CD4-positive, CD25-positive, alpha-beta regulatory T cell (primary cell): ENCODE results near the gene FAM118B. TPM values are rescaled to one million over a fixed set of nuclear protein-coding genes. Genes with fewer than 3 reads are reported as not detected.
A peak's percentile ranks its signal among the peaks of the same experiment; 100 is the strongest.

Experiments
- ATAC-seq, 2 donors: fragments of 150-1000 bp; cut with Tn5 transposase; one replicate each; pipeline ENCODE4 v1.10.0; 2021; ENCODE audit warnings: low read depth in 2 of 2, moderate number of reproducible peaks in 2 of 2, moderate library complexity in 1 of 2
- DNase-seq, 3 donors: peaks; one replicate each; pipeline versions ENCODE4 v3.0.0 to v3.0.0-alpha.2; 2012 to 2022; ENCODE audit warnings: mixed read lengths in 1 of 3
- H3K27ac ChIP-seq: one replicate; pipeline ENCODE4 v1.7.0; 2013; ENCODE audit warnings: mild to moderate bottlenecking, low read length; ENCODE audit not compliant: insufficient read depth, poor library complexity, severe bottlenecking
- H3K27me3 ChIP-seq: one replicate; pipeline ENCODE4 v1.7.0; 2013; ENCODE audit warnings: low read length; ENCODE audit not compliant: control insufficient read depth, insufficient read depth
- H3K36me3 ChIP-seq: one replicate; pipeline ENCODE4 v1.7.0; 2013; ENCODE audit warnings: mild to moderate bottlenecking, low read length, moderate library complexity; ENCODE audit not compliant: control insufficient read depth, insufficient read depth
- H3K4me1 ChIP-seq: 2 replicates; pipeline ENCODE4 v1.7.0; 2013; ENCODE audit warnings: mild to moderate bottlenecking, low read length; ENCODE audit not compliant: insufficient read depth, control insufficient read depth, poor library complexity, severe bottlenecking
- H3K4me3 ChIP-seq: one replicate; pipeline ENCODE4 v1.7.0; 2013; ENCODE audit warnings: low read depth, mild to moderate bottlenecking, low read length, moderate library complexity
- H3K9me3 ChIP-seq, 2 experiments: 1 replicate in 1 of 2; 2 replicates in 1 of 2; pipeline ENCODE4 v1.7.0; 2013; ENCODE audit warnings: low read length in 2 of 2, mild to moderate bottlenecking in 1 of 2, moderate library complexity in 1 of 2; ENCODE audit not compliant: control insufficient read depth in 2 of 2
- H3K27ac Mint-ChIP-seq, 3 donors: one replicate each; pipeline ENCODE4 v1.8.0; 2020 to 2022; ENCODE audit warnings: mild to moderate bottlenecking in 3 of 3, mixed read lengths in 3 of 3, moderate library complexity in 2 of 3
- H3K27me3 Mint-ChIP-seq: one replicate; pipeline ENCODE4 v1.8.0; 2022; ENCODE audit warnings: mild to moderate bottlenecking, mixed read lengths
- H3K36me3 Mint-ChIP-seq: one replicate; pipeline ENCODE4 v1.8.0; 2020; ENCODE audit warnings: mixed read lengths
- H3K4me1 Mint-ChIP-seq, 4 donors: one replicate each; pipeline ENCODE4 v1.8.0; 2020 to 2022; ENCODE audit warnings: mixed read lengths in 4 of 4, mild to moderate bottlenecking in 1 of 4
- H3K4me3 Mint-ChIP-seq, 4 donors: one replicate each; pipeline ENCODE4 v1.8.0; 2020 to 2022; ENCODE audit warnings: mild to moderate bottlenecking in 4 of 4, mixed read lengths in 4 of 4, moderate library complexity in 3 of 4
- H3K9me3 Mint-ChIP-seq, 7 donors: one replicate each; pipeline ENCODE4 v1.8.0; 2020 to 2022; ENCODE audit warnings: mixed read lengths in 7 of 7, mild to moderate bottlenecking in 3 of 7, moderate library complexity in 2 of 7
- polyA plus RNA-seq, 4 donors: library from polyadenylated mRNA; unstranded; fragments of 300-500 nt; fragmentation: Illumina TruSeq; gene quantifications; one replicate each; pipeline ENCODE4 v1.2.3, GENCODE V29; 2021
- total RNA-seq: library from RNA; stranded (reverse); gene quantifications from one replicate; pipeline ENCODE4 v1.2.3, GENCODE V29; 2022

The FAM118B gene
- total and polyA plus RNA-seq, 5 donors from 2014 or later, result 4.4 to 17.0 (median 16.7) TPM

DNA sequence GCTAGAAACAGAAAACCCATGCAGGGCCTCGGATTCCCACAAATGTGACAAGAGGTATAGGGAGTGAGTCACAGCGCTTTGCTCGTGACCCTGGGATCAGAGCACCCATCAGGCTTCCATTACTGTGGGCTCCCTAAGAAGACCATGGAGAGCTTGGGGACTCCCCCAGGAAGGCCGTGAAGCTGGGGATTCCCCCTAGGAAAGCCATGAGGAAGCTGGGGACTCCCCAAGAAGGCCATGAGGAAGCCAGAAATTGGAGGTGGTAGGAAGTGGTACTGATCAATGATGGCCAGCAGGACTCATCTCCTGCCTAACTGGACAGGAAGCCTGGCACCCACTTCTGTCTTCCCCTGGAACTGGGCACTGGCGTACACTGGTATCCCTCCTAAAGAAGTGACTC lies 82.1 kb downstream of the FAM118B start:
- Histone ChIP-seq H3K27me3 (no peaks in the 10 kb centered on the region), H3K36me3 (peaks cover 46% of the 10 kb centered on the region), H3K4me1 (no peaks in the 10 kb centered on the region), H3K9me3 (no peaks in the 10 kb centered on the region), H3K4me3 (no peak overlapping the region), H3K27ac (no peak overlapping the region)
- Mint-ChIP-seq H3K4me3 (no peak overlapping the region), H3K9me3 (no peaks in the 10 kb centered on the region), H3K4me1 (peaks cover 0 to 33% (median 9%) of the 10 kb centered on the region in 4 donors), H3K27me3 (no peaks in the 10 kb centered on the region), H3K27ac (no peak overlapping the region), H3K36me3 (peaks cover 33% of the 10 kb centered on the region)
- ATAC-seq (no peak), DNase-seq (no peak)

DNA sequence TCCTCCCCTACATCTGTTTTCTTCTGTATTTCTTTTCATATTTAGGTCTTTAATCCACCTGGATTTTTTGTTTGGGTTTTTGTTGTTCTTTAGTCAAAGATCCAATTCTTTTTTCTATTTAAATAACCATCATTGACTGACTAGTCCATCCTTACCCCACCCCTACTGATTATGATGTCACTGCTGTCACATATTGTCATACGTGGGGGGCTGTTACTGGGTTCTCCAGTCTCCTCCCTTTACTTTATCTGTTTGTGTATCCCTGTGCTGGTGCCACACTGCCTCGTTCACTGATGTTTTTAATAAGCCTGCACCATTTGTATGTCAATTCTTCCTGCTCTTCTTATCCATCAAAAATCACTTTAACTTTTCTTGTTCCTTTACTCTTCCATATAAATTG lies 85.4 kb downstream of the FAM118B start:
- H3K27ac ChIP-seq, result no peak overlapping the region
- Mint-ChIP-seq H3K4me3 (peak overlapping the region in 2 of 4 donors; percentile 0 to 27), H3K4me1 (peaks cover 0 to 27% (median 11%) of the 10 kb centered on the region in 4 donors), H3K27me3 (no peaks in the 10 kb centered on the region), H3K36me3 (peaks cover 24% of the 10 kb centered on the region), H3K27ac (no peak overlapping the region), H3K9me3 (no peaks in the 10 kb centered on the region)
- H3K36me3 ChIP-seq, result peaks cover 19% of the 10 kb centered on the region
- H3K4me1 ChIP-seq, result no peaks in the 10 kb centered on the region
- H3K4me3 ChIP-seq, result no peak overlapping the region
- H3K27me3 ChIP-seq, result no peaks in the 10 kb centered on the region
- DNase-seq (no peak), ATAC-seq (no peak)
- H3K9me3 ChIP-seq, result no peaks in the 10 kb centered on the region

DNA sequence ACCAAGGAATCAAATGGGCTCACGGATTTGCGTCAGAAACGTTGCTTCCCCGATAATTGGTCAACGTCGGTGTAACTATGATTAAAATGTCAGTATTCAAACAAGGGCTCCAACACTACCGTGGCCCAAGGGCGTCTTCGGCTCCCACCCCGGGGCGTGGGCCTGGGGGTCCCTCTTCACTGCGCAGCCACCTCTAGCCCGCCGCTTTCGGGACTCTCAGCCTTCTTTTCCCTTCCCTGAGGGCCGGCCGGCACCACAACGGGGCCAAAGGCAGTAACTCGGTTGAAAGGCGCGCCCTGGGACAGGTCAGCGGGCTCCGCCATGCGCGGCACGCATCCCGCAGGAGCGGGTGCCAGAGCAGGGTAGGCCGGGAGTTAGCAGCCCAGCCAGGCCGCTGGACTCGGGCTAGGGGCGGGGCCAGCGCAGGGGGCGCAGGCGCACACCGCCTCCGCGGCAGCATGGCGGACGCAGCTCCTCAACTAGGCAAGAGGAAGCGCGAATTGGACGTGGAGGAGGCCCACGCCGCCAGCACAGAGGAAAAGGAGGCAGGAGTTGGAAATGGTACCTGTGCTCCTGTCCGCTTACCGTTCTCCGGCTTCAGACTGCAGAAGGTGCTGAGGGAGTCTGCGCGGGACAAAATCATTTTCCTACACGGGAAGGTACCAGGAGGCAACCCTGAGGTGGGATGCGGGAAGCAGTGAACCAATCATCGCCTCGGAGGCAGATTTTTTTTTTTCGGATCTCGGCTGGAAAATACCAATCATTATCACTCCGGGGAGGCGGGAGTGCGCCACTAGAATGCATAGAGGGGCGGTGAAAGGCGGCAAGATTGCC lies 92.3 kb downstream of the FAM118B start, which contains the start of gene DCPS:
DCPS (plus strand) TSS at position 438 of the 834 bp plus-strand sequence; CDS start at position 459, 21 bp downstream.
- Mint-ChIP-seq H3K9me3 (no peaks in the 10 kb centered on the region), H3K36me3 (peaks cover 20% of the 10 kb centered on the region)

DNA sequence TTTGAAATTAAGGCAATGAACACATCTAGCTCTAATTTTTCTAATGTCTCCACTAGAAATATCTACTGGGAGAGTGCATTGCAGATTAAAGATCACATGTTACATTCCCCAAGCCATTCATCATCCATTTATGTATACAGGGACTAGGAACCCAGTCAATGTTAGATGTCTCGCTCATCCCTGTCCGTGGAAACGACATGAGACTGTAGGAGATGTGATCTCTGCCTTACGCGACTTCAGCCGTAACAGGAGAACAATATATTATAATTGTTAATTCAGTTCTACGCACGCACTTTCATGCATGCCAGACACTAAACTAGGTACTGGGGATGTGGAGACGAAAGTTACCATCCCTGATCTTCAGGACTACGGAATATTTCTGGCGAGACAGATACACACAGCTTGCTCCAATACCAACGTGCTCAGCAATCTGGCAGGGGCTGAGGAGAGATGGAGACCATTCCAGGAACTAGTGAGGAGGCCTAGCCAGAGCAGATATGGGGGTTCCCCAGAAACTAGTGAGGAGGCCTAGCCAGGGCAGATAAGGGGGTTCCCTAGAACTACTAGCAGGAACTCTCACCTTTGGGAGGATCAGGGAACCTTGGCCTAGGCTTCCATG lies 93.0 kb downstream of the FAM118B start:
- peaks cover 17% of the 10 kb centered on the region for H3K36me3 Mint-ChIP-seq
- peaks cover 20% of the 10 kb centered on the region for H3K4me1 ChIP-seq
- H3K4me3 ChIP-seq, result peak overlapping the region; percentile 97
- H3K27me3 ChIP-seq, result no peaks in the 10 kb centered on the region
- H3K9me3 ChIP-seq, result no peaks in the 10 kb centered on the region
- H3K4me1 Mint-ChIP-seq, result peaks cover 22 to 48% (median 37%) of the 10 kb centered on the region in 4 donors
- H3K4me3 Mint-ChIP-seq, result peak overlapping the region; percentile 88 to 99 (median 96)
- H3K27me3 Mint-ChIP-seq, result no peaks in the 10 kb centered on the region
- H3K9me3 Mint-ChIP-seq, result no peaks in the 10 kb centered on the region
- ATAC-seq (no peak), DNase-seq (no peak)
- peaks cover 13% of the 10 kb centered on the region for H3K36me3 ChIP-seq
- H3K27ac Mint-ChIP-seq, result peak overlapping the region; percentile 97 to 99 (median 98)
- H3K27ac ChIP-seq, result peak overlapping the region; percentile 83

More for the DNA sequence above, 92.3 kb downstream of the FAM118B start, which contains the start of gene DCPS:
- H3K27me3 ChIP-seq, result no peaks in the 10 kb centered on the region
- H3K27ac ChIP-seq, result peak within 1 kb of the TSS; percentile 83
- no peaks in the 10 kb centered on the region for H3K27me3 Mint-ChIP-seq
- peaks cover 13% of the 10 kb centered on the region for H3K36me3 ChIP-seq
- H3K4me1 ChIP-seq, result peaks cover 20% of the 10 kb centered on the region
- H3K4me3 ChIP-seq, result peak within 1 kb of the TSS; percentile 97
- peak within 1 kb of the TSS; percentile 97 to 99 (median 98) for H3K27ac Mint-ChIP-seq
- H3K4me1 Mint-ChIP-seq, result peaks cover 22 to 46% (median 32%) of the 10 kb centered on the region in 4 donors
- DNase-seq (peak; percentile 83 to 90 (median 86)), ATAC-seq (peak; percentile 94 to 95)
- H3K4me3 Mint-ChIP-seq, result peak within 1 kb of the TSS; percentile 88 to 99 (median 96)
- no peaks in the 10 kb centered on the region for H3K9me3 ChIP-seq

DNA sequence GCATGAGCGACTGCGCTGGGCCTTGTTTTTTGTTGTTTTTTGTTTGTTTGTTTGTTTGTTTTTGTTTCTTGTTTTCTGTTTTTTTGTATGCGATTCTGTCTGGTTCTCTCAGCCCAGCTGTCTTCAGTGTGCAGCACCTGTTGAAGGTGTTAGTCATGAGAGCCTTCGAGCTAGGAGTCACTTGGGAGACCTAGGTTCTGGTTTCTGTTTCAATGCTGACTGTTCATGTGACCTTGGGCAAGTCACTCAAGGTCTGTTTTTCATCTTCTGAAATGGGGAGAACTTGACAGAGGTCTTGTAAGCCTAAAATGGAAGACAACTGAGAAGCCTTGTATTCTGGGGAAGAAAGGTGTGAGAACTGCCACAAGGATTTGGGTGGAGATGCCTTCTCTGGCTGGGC lies 94.1 kb downstream of the FAM118B start:
- Mint-ChIP-seq H3K36me3 (peaks cover 22% of the 10 kb centered on the region), H3K4me1 (peaks cover 27 to 59% (median 41%) of the 10 kb centered on the region in 4 donors), H3K9me3 (no peaks in the 10 kb centered on the region), H3K27ac (peak overlapping the region; percentile 29 to 93 (median 57)), H3K4me3 (peak overlapping the region; percentile 68 to 85 (median 80)), H3K27me3 (no peaks in the 10 kb centered on the region)
- DNase-seq, result peak in 2 of 3 donors; percentile 28 to 87
- H3K4me3 ChIP-seq, result peak overlapping the region; percentile 29
- ATAC-seq, result peak; percentile 50 to 61
- no peaks in the 10 kb centered on the region for H3K9me3 ChIP-seq
- H3K27ac ChIP-seq, result peak overlapping the region; percentile 14
- peaks cover 20% of the 10 kb centered on the region for H3K36me3 ChIP-seq
- H3K27me3 ChIP-seq, result no peaks in the 10 kb centered on the region
- H3K4me1 ChIP-seq, result peaks cover 20% of the 10 kb centered on the region

DNA sequence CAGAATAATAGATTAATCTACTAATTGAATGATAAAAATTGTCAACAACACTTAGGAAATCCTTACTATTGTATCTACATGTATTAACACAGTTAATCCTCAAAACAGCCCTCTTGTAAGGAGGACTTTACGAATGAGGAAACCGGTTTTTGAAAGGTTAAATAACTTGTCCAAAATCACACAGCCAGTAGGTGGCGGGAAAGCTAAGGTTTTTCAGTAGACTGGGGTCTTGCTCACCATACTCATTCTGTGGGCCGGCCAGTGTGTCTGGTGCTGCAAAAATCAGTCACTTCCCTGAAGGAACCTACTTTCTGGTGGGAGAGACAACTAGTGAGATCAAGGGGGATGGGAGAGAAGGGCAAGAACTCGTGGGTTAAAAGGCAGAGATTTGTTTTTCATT lies 96.1 kb downstream of the FAM118B start:
- no peak overlapping the region for H3K4me3 ChIP-seq
- Mint-ChIP-seq H3K4me1 (peaks cover 25 to 68% (median 43%) of the 10 kb centered on the region in 4 donors), H3K27ac (peak overlapping the region; percentile 21 to 76 (median 57)), H3K4me3 (peak overlapping the region in 2 of 4 donors; percentile 2 to 39), H3K9me3 (no peaks in the 10 kb centered on the region), H3K27me3 (no peaks in the 10 kb centered on the region), H3K36me3 (peaks cover 28% of the 10 kb centered on the region)
- H3K9me3 ChIP-seq, result no peaks in the 10 kb centered on the region
- no peak overlapping the region for H3K27ac ChIP-seq
- DNase-seq (peak in 1 of 3 donors; percentile 38), ATAC-seq (no peak)
- H3K27me3 ChIP-seq, result no peaks in the 10 kb centered on the region
- H3K4me1 ChIP-seq, result peaks cover 20% of the 10 kb centered on the region
- peaks cover 22% of the 10 kb centered on the region for H3K36me3 ChIP-seq

DNA sequence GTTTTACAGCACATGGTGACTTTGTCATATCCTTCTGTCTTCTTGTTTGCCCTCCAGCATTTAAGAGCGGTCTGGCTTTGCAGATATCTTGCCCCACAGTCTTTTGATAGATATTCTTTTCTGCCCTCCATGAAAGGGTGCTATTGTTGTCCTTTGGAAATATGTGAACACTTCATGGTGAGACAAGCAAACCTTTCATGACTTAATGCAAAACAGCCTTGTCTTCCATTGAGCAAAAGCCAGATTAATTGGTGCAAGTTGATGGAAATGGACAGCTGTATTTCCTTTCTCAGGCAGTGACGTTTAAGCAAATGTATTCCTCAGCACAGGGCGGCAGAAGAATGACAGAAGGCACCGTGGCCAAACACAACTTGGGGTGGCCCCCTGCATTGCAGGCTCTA lies 96.7 kb downstream of the FAM118B start:
- Histone ChIP-seq H3K4me1 (peaks cover 20% of the 10 kb centered on the region), H3K4me3 (no peak overlapping the region), H3K9me3 (no peaks in the 10 kb centered on the region), H3K27ac (no peak overlapping the region), H3K36me3 (peaks cover 28% of the 10 kb centered on the region), H3K27me3 (no peaks in the 10 kb centered on the region)
- DNase-seq (no peak), ATAC-seq (no peak)
- peaks cover 19 to 62% (median 42%) of the 10 kb centered on the region in 4 donors for H3K4me1 Mint-ChIP-seq
- no peaks in the 10 kb centered on the region for H3K9me3 Mint-ChIP-seq
- peak overlapping the region in 1 of 3 donors; percentile 57 for H3K27ac Mint-ChIP-seq
- H3K27me3 Mint-ChIP-seq, result no peaks in the 10 kb centered on the region
- peaks cover 29% of the 10 kb centered on the region for H3K36me3 Mint-ChIP-seq
- peak overlapping the region in 1 of 4 donors; percentile 39 for H3K4me3 Mint-ChIP-seq
